Iris pigment epithelial cell (primary cell): ENCODE measurements around the gene CACNA1E.
"Not testable (repeated sequence)": the region's sequence is repeated elsewhere in the genome, so short reads cannot be mapped to it uniquely, and the experiment has no call there.

Source experiments
- DNase-seq: peaks from one replicate; pipeline ENCODE4 v3.0.0-alpha.2; 2011; ENCODE audit warnings: low read depth

The CACNA1E gene

GRCh38 chr1:181816608-181817007, 333.3 kb downstream of the CACNA1E start:
- DNase-seq = no peak

GRCh38 chr1:181817091-181817490, 333.8 kb downstream of the CACNA1E start:
- no peak for DNase-seq

GRCh38 chr1:181818459-181818858, 335.1 kb downstream of the CACNA1E start:
- no peak for DNase-seq

- DNase-seq = no peak
These were observed 335.6 kb downstream of the CACNA1E start for GRCh38 chr1:181818943-181819342.

- no peak for DNase-seq
These were observed 338.4 kb downstream of the CACNA1E start for GRCh38 chr1:181821701-181822100.

- not testable (repeated sequence) for DNase-seq
These were observed 349.0 kb downstream of the CACNA1E start for GRCh38 chr1:181832173-181832880.

GRCh38 chr1:181846001-181846645, 362.8 kb downstream of the CACNA1E start:
- no peak for DNase-seq

GRCh38 chr1:181846681-181847080, 363.4 kb downstream of the CACNA1E start:
- DNase-seq = no peak

GRCh38 chr1:181849071-181849470, 365.8 kb downstream of the CACNA1E start:
- no peak for DNase-seq

- DNase-seq = not testable (repeated sequence)
These were observed 370.9 kb downstream of the CACNA1E start for GRCh38 chr1:181854212-181854611.

- DNase-seq = no peak
These were observed 372.1 kb downstream of the CACNA1E start for GRCh38 chr1:181855380-181855779.
